GM19099 (cell line): ENCODE measurements around the gene GGCX.

ENCODE experiments used
- POLR2A ChIP-seq: IDR thresholded peaks from 3 replicates; pipeline ENCODE4 v1.6.1; 2011; ENCODE audit warnings: low read depth; ENCODE audit not compliant: insufficient read length; ENCODE audit errors: extremely low read depth

Gene GGCX

DNA sequence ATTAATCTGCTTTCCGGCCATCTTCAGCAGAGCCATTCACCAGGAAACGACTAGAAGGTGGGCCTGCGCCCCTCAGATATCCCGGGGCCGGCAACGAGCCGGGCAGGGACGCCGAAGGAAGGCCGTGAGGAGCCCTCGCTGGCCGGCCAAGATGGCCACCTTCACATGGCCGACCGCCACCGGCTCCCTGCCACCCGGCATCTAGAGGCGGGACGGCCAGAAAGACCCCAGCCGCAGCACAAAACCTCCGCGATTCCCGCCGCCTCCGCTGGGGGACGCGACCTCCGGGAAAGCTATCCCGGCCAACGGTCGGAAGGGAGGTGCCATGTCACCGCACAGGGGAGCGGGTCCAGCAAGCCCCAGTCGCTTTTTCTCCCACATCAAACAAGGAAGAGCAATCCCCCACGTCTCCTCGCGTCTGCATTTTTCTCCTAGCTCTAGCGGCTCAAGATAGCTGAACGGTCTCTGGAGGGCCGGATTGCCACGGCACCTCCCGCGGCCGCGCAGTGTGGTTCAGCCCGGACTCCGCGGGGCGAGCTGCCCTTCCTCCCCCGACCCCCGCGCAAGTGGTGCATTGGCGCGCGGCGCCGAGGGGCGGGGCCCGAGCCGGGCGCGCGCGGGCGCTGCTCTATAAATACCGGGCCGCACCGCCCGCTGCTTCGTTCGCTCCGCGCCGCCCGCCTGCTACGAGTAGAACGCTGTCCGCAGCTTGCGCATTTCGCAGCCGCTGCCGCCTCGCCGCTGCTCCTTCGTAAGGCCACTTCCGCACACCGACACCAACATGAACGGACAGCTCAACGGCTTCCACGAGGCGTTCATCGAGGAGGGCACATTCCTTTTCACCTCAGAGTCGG is 22.6 kb downstream of the GGCX start, which contains the start of gene MAT2A:
MAT2A (plus strand) TSS at position 662 of the 854 bp plus-strand sequence; CDS start at position 782, 120 bp downstream.
- TF ChIP-seq POLR2A, result peak; percentile 100

DNA sequence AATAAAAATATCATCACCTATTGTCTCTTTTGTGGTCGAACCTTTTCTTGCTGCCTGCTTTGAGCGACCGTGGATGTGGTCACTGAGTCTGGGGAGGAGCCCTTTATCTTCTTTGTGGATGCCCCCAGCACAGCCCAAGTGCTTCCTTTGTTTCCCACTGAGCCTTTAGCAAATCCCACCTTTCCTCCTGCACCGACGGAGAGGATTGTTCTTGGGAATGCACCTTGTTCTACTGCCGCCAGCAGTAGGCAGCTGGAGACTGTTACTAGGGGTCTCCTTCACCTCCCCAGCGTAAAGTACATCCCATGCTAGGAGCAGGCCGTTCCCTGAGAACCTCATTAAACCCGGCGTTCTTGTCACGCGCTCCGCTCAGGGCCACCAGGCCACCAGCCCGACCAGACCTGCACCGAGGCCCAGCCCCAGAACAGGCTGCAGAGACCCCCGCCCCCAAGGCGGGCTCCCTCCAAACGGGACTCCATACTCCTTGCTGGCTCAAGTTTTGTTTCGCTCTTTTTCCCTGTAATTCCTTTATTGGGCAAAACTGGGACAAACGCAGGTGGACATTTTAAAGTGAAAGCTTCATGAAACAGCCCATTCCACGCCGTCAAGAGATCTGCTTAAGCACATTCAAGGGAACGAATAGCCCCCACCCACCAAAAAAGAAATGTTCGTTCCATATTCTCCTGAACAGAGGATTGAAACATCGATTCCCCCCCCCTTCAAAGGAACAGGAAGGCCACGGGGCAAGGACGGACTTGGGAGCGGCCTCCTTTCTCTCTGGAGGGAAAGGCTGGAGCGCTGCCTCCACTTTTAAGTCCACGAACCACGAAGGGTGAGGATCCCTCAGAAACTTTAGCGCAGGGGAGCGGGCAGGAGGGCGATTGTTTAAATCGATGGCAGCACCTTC is 23.4 kb downstream of the GGCX start:
- TF ChIP-seq POLR2A, result peak; percentile 56

DNA sequence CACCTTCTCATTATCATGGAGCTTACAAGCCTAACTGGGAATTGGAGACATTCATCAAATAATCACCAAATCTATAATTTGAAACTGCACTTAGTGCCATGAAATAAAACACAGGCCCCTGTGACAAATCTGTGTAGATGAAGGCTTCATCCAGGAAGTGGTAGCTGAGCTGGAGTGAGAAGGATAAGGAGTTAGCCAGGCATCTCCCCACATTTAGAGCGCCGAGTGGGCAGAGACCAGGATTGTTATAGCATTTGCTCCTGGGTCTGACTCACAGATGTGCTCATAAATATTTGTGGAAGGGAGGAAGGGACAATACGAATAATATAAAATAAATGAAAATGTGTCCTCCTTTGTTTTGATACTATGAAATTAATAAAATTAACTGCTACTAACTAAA is 24.8 kb downstream of the GGCX start:
- no peak for TF ChIP-seq POLR2A

DNA sequence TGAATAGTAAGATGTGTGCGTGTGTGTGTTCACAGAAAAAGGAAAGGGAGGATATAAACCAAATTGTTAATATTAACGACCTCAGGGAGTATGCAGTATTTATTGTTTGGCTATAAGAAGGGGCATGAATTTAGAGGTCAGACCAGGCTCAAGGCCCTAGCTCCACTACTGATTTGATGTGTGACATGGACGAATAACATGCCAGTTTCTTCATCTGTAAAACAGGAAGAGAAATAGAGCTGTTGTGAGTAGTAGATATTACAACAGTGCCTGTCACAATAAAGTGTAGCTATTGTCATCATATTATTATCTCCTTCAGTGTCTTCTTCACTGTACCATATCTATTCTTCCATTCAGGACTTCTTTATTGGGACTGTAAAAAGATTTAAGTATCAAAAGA is 26.4 kb downstream of the GGCX start:
- no peak for TF ChIP-seq POLR2A

DNA sequence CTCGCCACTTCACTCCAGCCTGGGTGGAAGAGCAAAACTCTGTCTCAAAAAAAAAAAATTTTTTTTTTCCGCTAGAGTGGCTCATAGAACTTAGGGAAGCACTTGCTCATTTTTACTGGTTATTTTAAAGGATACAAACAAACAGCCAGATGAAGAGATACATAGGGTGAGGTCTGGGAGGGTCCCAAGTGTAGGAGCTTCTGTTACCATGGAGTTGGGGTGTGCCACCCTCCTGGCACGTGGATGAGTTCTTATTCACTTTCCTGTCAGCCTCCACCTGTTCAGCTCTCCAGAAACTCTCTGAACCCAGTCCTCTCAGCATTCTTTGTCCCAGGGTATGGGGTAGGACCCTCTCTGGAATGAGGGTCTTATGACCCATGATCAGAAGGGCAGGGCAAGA is 27.2 kb downstream of the GGCX start:
- no peak for TF ChIP-seq POLR2A

DNA sequence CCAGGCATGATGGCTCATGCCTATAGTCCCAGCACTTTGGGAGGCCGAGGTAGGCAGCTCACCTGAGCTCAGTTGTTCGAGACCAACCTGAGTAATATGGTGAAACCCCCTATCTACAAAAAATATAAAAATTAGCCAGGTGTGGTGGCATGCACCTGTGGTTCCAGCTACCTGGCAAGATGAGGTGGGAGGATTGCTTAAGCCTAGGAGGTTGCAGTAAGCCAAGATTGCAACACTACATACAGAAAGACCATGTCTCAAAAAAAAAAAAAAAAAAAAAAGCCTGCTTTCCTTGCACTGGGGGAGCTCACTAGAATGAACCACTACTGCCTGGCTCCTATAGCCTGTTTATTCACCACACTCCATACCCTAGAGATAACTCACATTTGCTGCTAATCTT is 29.7 kb downstream of the GGCX start:
- no peak for TF ChIP-seq POLR2A

DNA sequence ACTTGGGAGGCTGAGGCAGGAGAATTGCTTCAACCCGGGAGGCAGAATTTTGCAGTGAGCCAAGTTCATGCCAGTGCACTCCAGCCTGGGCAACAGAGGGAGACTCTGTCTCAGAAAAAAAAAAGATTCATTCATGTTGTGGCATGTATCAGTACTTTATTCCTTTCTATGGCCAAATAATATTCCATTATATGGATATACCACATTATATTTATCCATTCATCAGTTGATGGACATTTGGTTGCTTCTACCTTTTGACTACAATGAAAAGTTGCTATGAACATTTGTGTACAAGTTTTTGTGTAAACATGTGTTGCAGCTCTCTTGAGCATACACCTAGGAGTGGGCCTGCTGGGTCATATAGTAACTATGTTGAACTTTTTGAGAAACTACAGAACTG is 31.5 kb downstream of the GGCX start:
- TF ChIP-seq POLR2A, result no peak

DNA sequence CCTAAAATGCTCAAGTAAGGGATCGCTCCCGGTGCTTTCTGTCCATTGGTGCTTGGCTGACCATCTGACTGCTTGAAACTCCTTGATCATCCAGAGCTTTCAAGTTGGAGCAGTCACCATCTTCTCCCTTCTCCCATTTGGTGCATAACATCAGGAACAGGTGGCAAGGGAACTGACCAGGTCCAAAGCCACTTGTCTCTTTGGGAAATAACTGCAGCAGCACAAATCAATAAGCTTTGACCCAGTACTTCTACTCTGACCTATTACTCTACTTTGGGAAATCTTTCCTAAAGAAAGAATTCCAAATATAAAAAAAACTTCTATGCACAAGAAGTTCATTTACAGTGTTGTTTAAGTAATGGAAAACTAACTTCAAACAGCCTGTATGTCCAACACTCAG is 32.9 kb downstream of the GGCX start:
- TF ChIP-seq POLR2A, result no peak

DNA sequence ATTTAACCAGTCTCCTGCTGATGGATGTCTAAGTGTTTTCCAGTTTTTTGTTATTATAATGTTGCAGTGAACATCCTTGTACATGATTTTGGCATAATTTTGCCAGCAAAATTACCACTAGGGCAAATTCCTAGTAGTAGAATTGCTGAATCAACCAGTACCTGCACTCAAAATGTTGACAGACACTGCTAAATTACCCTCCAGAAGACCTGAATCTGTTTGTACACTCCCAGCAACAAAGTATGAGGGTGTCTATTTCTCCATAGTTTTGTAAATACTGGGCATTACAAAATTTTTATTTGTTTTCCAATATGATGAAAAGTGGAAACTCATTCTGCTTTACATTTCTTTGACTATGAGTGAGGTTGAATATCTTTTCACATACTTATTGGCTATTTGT is 33.5 kb downstream of the GGCX start:
- TF ChIP-seq POLR2A, result no peak

DNA sequence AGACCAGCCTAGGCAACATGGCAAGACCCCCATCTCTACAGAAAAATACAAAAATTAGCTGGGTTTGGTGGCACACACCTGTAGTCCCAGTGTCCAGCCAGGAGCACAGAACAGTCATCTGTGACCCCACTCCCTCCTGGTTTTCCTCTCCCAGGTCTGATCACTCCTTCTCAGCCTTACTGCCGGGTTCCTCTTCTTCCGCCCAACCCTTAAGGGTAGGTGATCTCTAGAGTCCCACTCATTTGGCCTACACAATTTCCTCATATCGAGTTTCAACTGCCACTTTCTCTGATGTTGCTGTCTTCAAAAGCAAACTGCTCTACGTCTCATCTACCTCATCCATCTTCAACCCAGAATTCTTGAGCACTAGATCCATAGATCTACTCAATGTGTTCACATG is 35.7 kb downstream of the GGCX start:
- TF ChIP-seq POLR2A, result no peak

DNA sequence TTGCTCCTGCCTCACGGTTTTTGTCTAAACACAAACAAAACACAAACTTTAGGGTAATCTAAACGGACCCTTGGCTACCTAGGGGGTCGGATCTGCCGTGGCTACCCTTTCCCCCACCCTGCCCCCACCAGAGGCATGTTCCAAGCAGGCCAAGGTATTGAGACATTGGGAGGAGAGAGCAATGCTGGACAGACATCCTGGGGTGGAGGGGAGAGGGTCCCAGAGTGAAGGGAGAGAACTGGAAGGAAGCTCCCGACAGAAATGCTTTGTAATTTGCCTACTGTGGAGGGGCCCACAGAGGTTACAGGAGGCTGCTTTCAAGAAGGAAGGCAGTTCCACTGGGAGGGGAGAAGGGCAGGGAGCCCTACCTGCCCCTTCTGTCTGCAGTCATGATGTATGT is 36.3 kb downstream of the GGCX start:
- no peak for TF ChIP-seq POLR2A

DNA sequence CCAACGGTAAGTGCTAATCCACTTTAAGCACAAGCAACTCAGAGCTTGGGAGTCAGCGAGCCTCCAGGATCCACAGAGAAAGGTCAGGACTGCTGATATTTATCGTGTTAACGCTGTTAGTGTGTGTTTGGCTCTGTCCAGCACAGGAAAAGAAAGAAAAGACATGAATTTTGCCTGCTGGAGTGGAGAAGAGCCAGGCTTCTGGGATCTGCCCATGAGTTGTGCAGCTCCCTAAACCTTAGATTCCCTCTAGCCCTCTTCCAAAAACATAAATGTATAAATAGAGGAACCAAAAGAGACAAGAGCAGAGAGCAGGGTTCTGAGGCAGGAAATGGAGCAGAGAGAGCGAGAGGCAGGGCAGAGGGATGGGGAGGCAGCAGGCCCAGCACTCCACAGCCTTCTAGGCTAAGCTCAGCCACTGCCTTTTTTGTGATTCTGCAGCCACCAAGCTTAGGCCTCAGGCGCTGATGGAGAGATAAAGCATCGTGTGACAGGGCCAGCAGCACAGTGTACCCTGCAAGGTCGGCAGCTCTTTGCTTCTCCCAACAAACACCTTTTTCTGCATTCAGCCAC is 36.9 kb downstream of the GGCX start:
- TF ChIP-seq POLR2A, result no peak

DNA sequence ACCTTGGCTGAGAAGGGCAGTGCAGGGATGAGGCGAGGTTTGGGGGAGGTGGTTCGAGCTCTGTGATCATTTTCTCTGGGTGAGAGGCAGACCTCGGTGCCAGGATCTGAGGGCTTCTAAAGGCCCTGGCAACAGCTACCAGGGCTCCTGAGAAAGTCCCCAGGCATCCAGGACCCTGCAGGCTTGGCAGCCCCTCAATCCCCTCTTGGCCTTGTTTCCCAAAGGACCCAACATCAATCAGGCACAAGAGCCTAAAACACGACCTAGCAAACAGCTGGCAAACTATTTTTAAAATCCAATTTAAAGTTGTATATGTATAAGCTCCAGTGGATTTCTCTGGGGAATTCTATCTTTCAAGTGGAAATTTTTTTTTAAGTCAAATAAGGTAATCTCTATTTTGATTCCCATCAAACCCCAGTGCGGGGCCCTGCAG is 37.4 kb downstream of the GGCX start:
- TF ChIP-seq POLR2A, result no peak

DNA sequence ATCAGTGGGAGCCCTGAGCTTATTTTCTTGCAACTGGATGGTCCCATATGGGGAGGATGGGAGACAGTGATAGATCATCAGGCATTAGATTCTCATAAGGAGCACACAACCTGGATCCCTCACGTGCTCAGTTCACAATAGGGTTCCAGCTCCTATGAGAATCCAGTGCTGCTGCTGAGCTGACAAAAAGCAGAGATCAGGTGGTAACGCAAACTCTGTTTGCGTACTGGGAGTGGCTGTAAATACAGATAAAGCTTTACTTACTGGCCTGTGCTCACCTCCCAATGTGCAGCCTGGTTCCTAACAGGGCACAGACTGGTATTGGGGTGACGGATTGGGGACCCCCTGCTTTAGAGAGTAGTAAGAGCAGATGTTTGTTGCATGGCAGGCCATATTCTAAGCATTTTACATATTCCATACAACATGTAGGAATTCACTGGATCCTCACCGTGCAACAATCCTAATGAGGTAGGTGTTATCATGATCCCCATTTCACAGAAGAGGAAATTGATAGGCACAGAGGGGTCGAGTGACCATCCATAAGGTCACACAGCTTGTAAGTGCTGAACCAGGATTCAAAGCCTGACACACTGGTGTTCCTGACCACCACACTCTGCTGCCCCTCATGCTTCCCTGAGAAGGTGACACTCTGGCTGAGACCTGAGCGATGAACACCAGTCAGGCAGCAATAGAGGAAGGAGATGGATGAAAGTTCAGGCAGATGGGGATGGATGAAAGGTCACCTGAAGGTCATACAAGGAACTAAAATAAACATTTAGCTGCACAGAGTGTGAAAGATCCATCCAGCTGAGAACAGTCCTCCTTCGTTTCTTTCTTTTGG is 38.0 kb downstream of the GGCX start:
- no peak for TF ChIP-seq POLR2A
